HG03520 (cell line): ENCODE data around the gene SLC35G1.

ENCODE experiments used
- ATAC-seq: cut with Tn5 transposase; IDR thresholded peaks from one replicate; pipeline ENCODE4 v1.9.1; 2021; ENCODE audit warnings: mild to moderate bottlenecking, moderate library complexity; ENCODE audit not compliant: unreplicated experiment

The SLC35G1 gene

GRCh38 chr10:93875032-93875358, 18.8 kb upstream of the SLC35G1 start:
- ATAC-seq, result no peak

- ATAC-seq, result no peak
These were observed 17.4 kb upstream of the SLC35G1 start for GRCh38 chr10:93876381-93876780.

GRCh38 chr10:93879273-93879672, 14.5 kb upstream of the SLC35G1 start:
- ATAC-seq, result no peak

- no peak for ATAC-seq
These were observed 969 bp downstream of the SLC35G1 start for GRCh38 chr10:93894516-93895378.

- ATAC-seq, result no peak
These were observed 3.4 kb downstream of the SLC35G1 start for GRCh38 chr10:93897070-93897780.

GRCh38 chr10:93899109-93899508, 5.3 kb downstream of the SLC35G1 start:
- no peak for ATAC-seq

- ATAC-seq, result no peak
These were observed 9.3 kb downstream of the SLC35G1 start for GRCh38 chr10:93903051-93903450.

- no peak for ATAC-seq
These were observed 11.1 kb downstream of the SLC35G1 start for GRCh38 chr10:93904901-93905300.

- no peak for ATAC-seq
These were observed 13.3 kb downstream of the SLC35G1 start for GRCh38 chr10:93907059-93907458.

- no peak for ATAC-seq
These were observed 18.1 kb downstream of the SLC35G1 start for GRCh38 chr10:93911866-93912265.

GRCh38 chr10:93912444-93912843, 18.7 kb downstream of the SLC35G1 start:
- ATAC-seq, result no peak

GRCh38 chr10:93913706-93914105, 19.9 kb downstream of the SLC35G1 start:
- no peak for ATAC-seq

- ATAC-seq, result no peak
These were observed 21.8 kb downstream of the SLC35G1 start for GRCh38 chr10:93915598-93915997.

- no peak for ATAC-seq
These were observed 22.7 kb downstream of the SLC35G1 start for GRCh38 chr10:93916257-93917063.

GRCh38 chr10:93917064-93917391, 23.2 kb downstream of the SLC35G1 start:
- no peak for ATAC-seq

- ATAC-seq, result no peak
These were observed 24.0 kb downstream of the SLC35G1 start for GRCh38 chr10:93917821-93918220.

GRCh38 chr10:93921338-93921737, 27.6 kb downstream of the SLC35G1 start:
- ATAC-seq, result no peak

- no peak for ATAC-seq
These were observed 32.8 kb downstream of the SLC35G1 start for GRCh38 chr10:93926613-93927012.

- ATAC-seq, result no peak
These were observed 44.4 kb downstream of the SLC35G1 start for GRCh38 chr10:93938140-93938539.

GRCh38 chr10:93940881-93941280, 47.1 kb downstream of the SLC35G1 start:
- no peak for ATAC-seq

GRCh38 chr10:93941606-93942005, 47.8 kb downstream of the SLC35G1 start:
- ATAC-seq, result no peak

GRCh38 chr10:93945819-93946218, 52.0 kb downstream of the SLC35G1 start:
- no peak for ATAC-seq
